ENCODE measurements around the gene PRR11.
"Not testable (repeated sequence)": the region's sequence is repeated elsewhere in the genome, so short reads cannot be mapped to it uniquely, and the experiment has no call there.

Gene PRR11

GRCh38 chr17:59220328-59221158 is 65.0 kb downstream of the PRR11 start, which contains the start of gene GDPD1:
GDPD1 (plus strand) TSS chr17:59220511; CDS start chr17:59220610, 99 bp downstream.
- H3K18ac ChIP-seq (ENCODE audit: low read depth in 1 of 2, low read length in 2 of 2) = peak within 1 kb of the TSS in 1 of 2 experiments; percentile 77
- peak within 1 kb of the TSS in 1 of 2 experiments; percentile 23 for H2BK12ac ChIP-seq (ENCODE audit: low read length in 2 of 2)
- H2AK5ac ChIP-seq (ENCODE audit: low read length, severe bottlenecking) = no peak within 1 kb of the TSS
- no peak within 1 kb of the TSS for H2BK15ac ChIP-seq (ENCODE audit: low read depth, poor library complexity, severe bottlenecking)
- no peaks in the 10 kb centered on the region for H3K9me3 ChIP-seq (ENCODE audit: control insufficient read depth, low read length)
- no peak within 1 kb of the TSS for H3K23ac ChIP-seq (ENCODE audit: low read length in 2 of 2)
- H4K91ac ChIP-seq (ENCODE audit: low read length) = peak within 1 kb of the TSS; percentile 14
- H2BK120ac ChIP-seq (ENCODE audit: low read depth, low read length) = no peak within 1 kb of the TSS
- no peak within 1 kb of the TSS for H2BK5ac ChIP-seq (ENCODE audit: low read depth, low read length, poor library complexity, severe bottlenecking)
- peak within 1 kb of the TSS; percentile 35 for H4K8ac ChIP-seq (ENCODE audit: low read length)
- H3K27ac ChIP-seq (ENCODE audit: low read length, poor library complexity, severe bottlenecking) = no peak within 1 kb of the TSS
- H3K79me1 ChIP-seq (replicated peaks; ENCODE audit: low read length, poor library complexity, severe bottlenecking) = peaks cover 7% of the 10 kb centered on the region
- peak within 1 kb of the TSS in 1 of 2 experiments; percentile 61 for H3K14ac ChIP-seq (ENCODE audit: low read length in 2 of 2)
- H3K36me3 ChIP-seq (ENCODE audit: control insufficient read depth in 1 of 2, insufficient read depth in 2 of 2, low read depth in 1 of 2, low read length in 2 of 2) = peaks cover 0 to 1% of the 10 kb centered on the region in 2 experiments
- H3K9ac ChIP-seq (ENCODE audit: low read length) = peak within 1 kb of the TSS; percentile 87
- whole genome bisulfite sequencing = under 1% methylated on average over 55 of the region's 60 CpGs
- peak within 1 kb of the TSS; percentile 64 to 94 for H3K4me3 ChIP-seq (ENCODE audit: insufficient read depth in 1 of 2, low read depth in 1 of 2, low read length in 2 of 2)
- peak; percentile 91 for DNase-seq
- peak within 1 kb of the TSS; percentile 88 for H3K4me2 ChIP-seq (ENCODE audit: low read length, poor library complexity, severe bottlenecking)
- peak within 1 kb of the TSS in 1 of 2 experiments; percentile 75 for H3K4ac ChIP-seq (ENCODE audit: low read depth in 1 of 2, low read length in 2 of 2)
- no peaks in the 10 kb centered on the region for H3K4me1 ChIP-seq (ENCODE audit: control insufficient read depth, insufficient read depth, low read depth, low read length)
- peak within 1 kb of the TSS; percentile 83 for H2AFZ ChIP-seq (ENCODE audit: low read depth, low read length)
- no peaks in the 10 kb centered on the region for H3K27me3 ChIP-seq (ENCODE audit: control insufficient read depth in 1 of 2, insufficient read depth in 1 of 2, low read length in 2 of 2)

GRCh38 chr17:59221159-59221847 is 65.8 kb downstream of the PRR11 start:
- Histone ChIP-seq H3K36me3 (ENCODE audit: control insufficient read depth in 1 of 2, insufficient read depth in 2 of 2, low read depth in 1 of 2, low read length in 2 of 2) (no peaks in the 10 kb centered on the region), H4K8ac (ENCODE audit: low read length) (peak overlapping the region; percentile 35), H3K4me3 (ENCODE audit: insufficient read depth in 1 of 2, low read depth in 1 of 2, low read length in 2 of 2) (peak overlapping the region; percentile 64 to 94), H3K18ac (ENCODE audit: low read depth in 1 of 2, low read length in 2 of 2) (peak overlapping the region in 1 of 2 experiments; percentile 55), H2AFZ (ENCODE audit: low read depth, low read length) (peak overlapping the region; percentile 83), H2BK12ac (ENCODE audit: low read length in 2 of 2) (no peak overlapping the region), H3K14ac (ENCODE audit: low read length in 2 of 2) (peak overlapping the region in 1 of 2 experiments; percentile 61), H3K23ac (ENCODE audit: low read length in 2 of 2) (no peak overlapping the region), H2BK15ac (ENCODE audit: low read depth, poor library complexity, severe bottlenecking) (no peak overlapping the region), H3K9me3 (ENCODE audit: control insufficient read depth, low read length) (no peaks in the 10 kb centered on the region), H3K4me2 (ENCODE audit: low read length, poor library complexity, severe bottlenecking) (peak overlapping the region; percentile 72), H2BK120ac (ENCODE audit: low read depth, low read length) (no peak overlapping the region), H3K4ac (ENCODE audit: low read depth in 1 of 2, low read length in 2 of 2) (peak overlapping the region in 1 of 2 experiments; percentile 11), H2BK5ac (ENCODE audit: low read depth, low read length, poor library complexity, severe bottlenecking) (no peak overlapping the region), H3K9ac (ENCODE audit: low read length) (peak overlapping the region; percentile 87), H3K27me3 (ENCODE audit: control insufficient read depth in 1 of 2, insufficient read depth in 1 of 2, low read length in 2 of 2) (no peaks in the 10 kb centered on the region), H3K4me1 (ENCODE audit: control insufficient read depth, insufficient read depth, low read depth, low read length) (no peaks in the 10 kb centered on the region), H3K79me1 (replicated peaks; ENCODE audit: low read length, poor library complexity, severe bottlenecking) (peaks cover 7% of the 10 kb centered on the region), H3K27ac (ENCODE audit: low read length, poor library complexity, severe bottlenecking) (no peak overlapping the region), H4K91ac (ENCODE audit: low read length) (no peak overlapping the region), H2AK5ac (ENCODE audit: low read length, severe bottlenecking) (no peak overlapping the region)
- WGBS = 10% methylated on average over 12 of the region's 17 CpGs
- DNase-seq = no peak

GRCh38 chr17:59223813-59224212 is 68.3 kb downstream of the PRR11 start:
- no peak overlapping the region for H3K18ac ChIP-seq (ENCODE audit: low read depth in 1 of 2, low read length in 2 of 2)
- no peak overlapping the region for H3K27ac ChIP-seq (ENCODE audit: low read length, poor library complexity, severe bottlenecking)
- no peak overlapping the region for H2BK15ac ChIP-seq (ENCODE audit: low read depth, poor library complexity, severe bottlenecking)
- H3K9ac ChIP-seq (ENCODE audit: low read length) = no peak overlapping the region
- no peak overlapping the region for H2AK5ac ChIP-seq (ENCODE audit: low read length, severe bottlenecking)
- no peak overlapping the region for H3K4ac ChIP-seq (ENCODE audit: low read depth in 1 of 2, low read length in 2 of 2)
- H2BK120ac ChIP-seq (ENCODE audit: low read depth, low read length) = no peak overlapping the region
- no peaks in the 10 kb centered on the region for H3K4me1 ChIP-seq (ENCODE audit: control insufficient read depth, insufficient read depth, low read depth, low read length)
- 97% methylated on average over 6 of the region's 7 CpGs for WGBS
- no peak overlapping the region for H3K4me2 ChIP-seq (ENCODE audit: low read length, poor library complexity, severe bottlenecking)
- H3K79me1 ChIP-seq (replicated peaks; ENCODE audit: low read length, poor library complexity, severe bottlenecking) = peaks cover 7% of the 10 kb centered on the region
- no peak overlapping the region for H3K14ac ChIP-seq (ENCODE audit: low read length in 2 of 2)
- no peak overlapping the region for H2BK5ac ChIP-seq (ENCODE audit: low read depth, low read length, poor library complexity, severe bottlenecking)
- H3K27me3 ChIP-seq (ENCODE audit: control insufficient read depth in 1 of 2, insufficient read depth in 1 of 2, low read length in 2 of 2) = no peaks in the 10 kb centered on the region
- H4K91ac ChIP-seq (ENCODE audit: low read length) = no peak overlapping the region
- no peak overlapping the region for H3K4me3 ChIP-seq (ENCODE audit: insufficient read depth in 1 of 2, low read depth in 1 of 2, low read length in 2 of 2)
- DNase-seq = no peak
- H3K36me3 ChIP-seq (ENCODE audit: control insufficient read depth in 1 of 2, insufficient read depth in 2 of 2, low read depth in 1 of 2, low read length in 2 of 2) = no peaks in the 10 kb centered on the region
- no peak overlapping the region for H2AFZ ChIP-seq (ENCODE audit: low read depth, low read length)
- no peak overlapping the region for H4K8ac ChIP-seq (ENCODE audit: low read length)
- H3K9me3 ChIP-seq (ENCODE audit: control insufficient read depth, low read length) = no peaks in the 10 kb centered on the region
- no peak overlapping the region for H3K23ac ChIP-seq (ENCODE audit: low read length in 2 of 2)
- H2BK12ac ChIP-seq (ENCODE audit: low read length in 2 of 2) = no peak overlapping the region

- H2BK120ac ChIP-seq (ENCODE audit: low read depth, low read length); H2BK15ac ChIP-seq (ENCODE audit: low read depth, poor library complexity, severe bottlenecking); H3K4me2 ChIP-seq (ENCODE audit: low read length, poor library complexity, severe bottlenecking); H3K36me3 ChIP-seq (ENCODE audit: control insufficient read depth in 1 of 2, insufficient read depth in 2 of 2, low read depth in 1 of 2, low read length in 2 of 2); H3K4ac ChIP-seq (ENCODE audit: low read depth in 1 of 2, low read length in 2 of 2); DNase-seq; H2AFZ ChIP-seq (ENCODE audit: low read depth, low read length); H3K79me1 ChIP-seq (replicated peaks; ENCODE audit: low read length, poor library complexity, severe bottlenecking); H3K27me3 ChIP-seq (ENCODE audit: control insufficient read depth in 1 of 2, insufficient read depth in 1 of 2, low read length in 2 of 2); H4K8ac ChIP-seq (ENCODE audit: low read length); H3K23ac ChIP-seq (ENCODE audit: low read length in 2 of 2); H3K9me3 ChIP-seq (ENCODE audit: control insufficient read depth, low read length); H2AK5ac ChIP-seq (ENCODE audit: low read length, severe bottlenecking); H3K18ac ChIP-seq (ENCODE audit: low read depth in 1 of 2, low read length in 2 of 2); H3K14ac ChIP-seq (ENCODE audit: low read length in 2 of 2); H3K4me3 ChIP-seq (ENCODE audit: insufficient read depth in 1 of 2, low read depth in 1 of 2, low read length in 2 of 2); H3K9ac ChIP-seq (ENCODE audit: low read length); H2BK5ac ChIP-seq (ENCODE audit: low read depth, low read length, poor library complexity, severe bottlenecking); H3K4me1 ChIP-seq (ENCODE audit: control insufficient read depth, insufficient read depth, low read depth, low read length); H4K91ac ChIP-seq (ENCODE audit: low read length); H2BK12ac ChIP-seq (ENCODE audit: low read length in 2 of 2); H3K27ac ChIP-seq (ENCODE audit: low read length, poor library complexity, severe bottlenecking): not testable (repeated sequence)
- whole genome bisulfite sequencing = 100% methylated on average over 1 of the region's 1 CpG
Measured at GRCh38 chr17:59228588-59228987, 73.0 kb downstream of the PRR11 start.

Data from mesenchymal stem cell (in vitro differentiated cells and primary cell).